Measurements from ENCODE around the gene LCMT1. TPM values are rescaled to one million over a fixed set of nuclear protein-coding genes. Genes with fewer than 3 reads are reported as not detected.

Gene LCMT1
- total and polyA plus RNA-seq, 7 donors = 35.1 to 54.5 (median 41.9) TPM

- Histone ChIP-seq H3K27ac (no peak overlapping the region), H3K27me3 (ENCODE audit: insufficient read depth in 3 of 3, low read length in 2 of 3) (no peaks in the 10 kb centered on the region), H3K4me1 (no peaks in the 10 kb centered on the region), H3K36me3 (ENCODE audit: insufficient read depth in 1 of 2, low read depth in 1 of 2) (no peaks in the 10 kb centered on the region), H3K4me3 (no peak overlapping the region), H3K9me3 (no peaks in the 10 kb centered on the region)
- intact Hi-C loops (cut with DNase I) = no loop called here
- DNase-seq = no peak
- TF ChIP-seq CTCF (IDR thresholded peaks at IDR 0.05) = no peak
- ATAC-seq = no peak
- WGBS, 3 donors = 92 to 99% (median 98%) methylated on average over 2 of the region's 2 CpGs
Measured at GRCh38 chr16:25078386-25078978, 33.1 kb upstream of the LCMT1 start.

GRCh38 chr16:25079637-25080378 is 31.7 kb upstream of the LCMT1 start:
- intact Hi-C loops (cut with DNase I) = no loop called here
- TF ChIP-seq CTCF (IDR thresholded peaks at IDR 0.05) = no peak
- Histone ChIP-seq H3K4me3 (no peak overlapping the region), H3K27me3 (ENCODE audit: insufficient read depth in 3 of 3, low read length in 2 of 3) (no peaks in the 10 kb centered on the region), H3K4me1 (no peaks in the 10 kb centered on the region), H3K36me3 (ENCODE audit: insufficient read depth in 1 of 2, low read depth in 1 of 2) (no peaks in the 10 kb centered on the region), H3K9me3 (no peaks in the 10 kb centered on the region), H3K27ac (no peak overlapping the region)
- no peak for DNase-seq
- no peak for ATAC-seq
- WGBS, 3 donors = 63 to 83% (median 73%) methylated on average over 4 of the region's 4 CpGs

DNA sequence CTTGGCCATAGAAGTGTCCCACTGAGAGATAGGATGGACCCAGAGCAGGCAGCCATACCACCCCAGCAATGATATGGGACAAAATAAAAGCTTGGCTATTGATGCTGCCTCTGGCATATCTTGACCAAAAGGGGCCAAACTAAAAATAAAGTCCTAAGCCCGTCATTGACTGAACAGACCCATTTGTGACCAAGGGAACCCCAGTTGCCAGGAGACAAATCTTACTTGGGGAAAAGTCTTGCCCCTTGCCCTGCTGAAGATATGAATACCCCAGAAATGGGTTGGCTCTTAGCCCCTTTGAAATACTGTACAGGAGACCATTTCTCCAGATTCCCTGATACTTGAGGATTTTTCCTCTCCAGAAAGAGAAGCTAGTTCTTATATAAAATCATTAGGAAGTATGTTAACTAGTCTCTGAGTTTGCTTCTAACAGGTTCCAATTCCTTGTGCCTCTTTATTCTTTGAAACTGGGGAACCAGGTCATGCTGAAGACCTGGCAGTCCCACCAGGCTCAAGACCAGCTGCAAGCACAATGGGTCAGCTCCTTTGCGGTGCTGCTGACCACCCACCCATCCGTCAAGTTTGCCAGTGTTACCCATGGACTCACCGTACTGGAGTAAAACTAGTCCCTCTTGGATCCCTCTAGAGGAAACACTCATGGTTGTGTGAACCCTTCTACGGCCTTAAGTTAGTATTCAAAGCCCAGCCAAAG is 31.0 kb upstream of the LCMT1 start:
- 75 to 94% (median 89%) methylated on average over 5 of the region's 5 CpGs for WGBS, 3 donors
- no peak for TF ChIP-seq CTCF (IDR thresholded peaks at IDR 0.05)
- Histone ChIP-seq H3K4me3 (no peak overlapping the region), H3K4me1 (no peaks in the 10 kb centered on the region), H3K27me3 (ENCODE audit: insufficient read depth in 3 of 3, low read length in 2 of 3) (no peaks in the 10 kb centered on the region), H3K9me3 (no peaks in the 10 kb centered on the region), H3K27ac (no peak overlapping the region), H3K36me3 (ENCODE audit: insufficient read depth in 1 of 2, low read depth in 1 of 2) (no peaks in the 10 kb centered on the region)
- DNase-seq (no peak), ATAC-seq (no peak)
- intact Hi-C loops (cut with DNase I) = no loop called here

GRCh38 chr16:25081702-25082101 is 29.8 kb upstream of the LCMT1 start:
- no peaks in the 10 kb centered on the region for H3K4me1 ChIP-seq
- DNase-seq (no peak), ATAC-seq (no peak)
- no peak overlapping the region for H3K27ac ChIP-seq
- WGBS, 3 donors = 92 to 95% (median 95%) methylated on average over 9 of the region's 9 CpGs
- H3K36me3 ChIP-seq (ENCODE audit: insufficient read depth in 1 of 2, low read depth in 1 of 2) = no peaks in the 10 kb centered on the region
- no peaks in the 10 kb centered on the region for H3K9me3 ChIP-seq
- intact Hi-C loops (cut with DNase I) = no loop called here
- no peak overlapping the region for H3K4me3 ChIP-seq
- no peak for TF ChIP-seq CTCF (IDR thresholded peaks at IDR 0.05)
- H3K27me3 ChIP-seq (ENCODE audit: insufficient read depth in 3 of 3, low read length in 2 of 3) = no peaks in the 10 kb centered on the region
